Endothelial cell of umbilical vein (primary cell): ENCODE data around the gene ZDHHC14. TPM values are rescaled to one million over a fixed set of nuclear protein-coding genes. Genes with fewer than 3 reads are reported as not detected.

ENCODE experiments used
- BruUV-seq: library from RNA; stranded (reverse); fragments of 400-500 nt; replicated peaks from 2 replicates; lab custom pipeline; 2021; lab: Mats Ljungman, UMichigan
- CTCF ChIA-PET: fragments of 300-600, 350-600 bp; sonication (Branson Sonifier 250); formaldehyde crosslinking; loops from one replicate; lab custom pipeline; 2021; ENCODE audit warnings: antibody characterized with exemption, inconsistent platforms; lab: Charles Lee
- POLR2A ChIA-PET: fragments of 300-600, 350-600 bp; sonication (Branson Sonifier 250); formaldehyde crosslinking; loops from one replicate; lab custom pipeline; 2021; ENCODE audit warnings: antibody characterized with exemption, inconsistent platforms; lab: Charles Lee
- DNase-seq: peaks from one replicate; pipeline ENCODE4 v3.0.0-alpha.2; 2011; ENCODE audit warnings: low read depth, low spot score
- FAIRE-seq: peaks from 2 replicates; lab custom pipeline; 2011; peaks lifted over from hg19 to GRCh38; lab: Jason Lieb, UNC
- H2AFZ ChIP-seq: 2 replicates; pipeline ENCODE4 v1.6.0; 2012; ENCODE audit warnings: low read depth, low read length, control low read depth, inconsistent platforms
- H3K27ac ChIP-seq: 2 replicates; pipeline ENCODE4 v1.5.1; 2011; ENCODE audit warnings: low read depth, mild to moderate bottlenecking, control low read depth, low read length, moderate library complexity; ENCODE audit not compliant: insufficient read depth
- H3K27me3 ChIP-seq, 2 experiments: 2 replicates each; pipeline versions ENCODE4 v1.6.0 to v1.6.1; 2011; ENCODE audit warnings: low read length in 2 of 2, mixed read lengths in 1 of 2; ENCODE audit not compliant: control insufficient read depth in 2 of 2, insufficient read depth in 2 of 2
- H3K36me3 ChIP-seq, 2 experiments: 2 replicates in 1 of 2; 3 replicates in 1 of 2; pipeline ENCODE4 v1.5.1; 2011; ENCODE audit warnings: low read length in 2 of 2, mild to moderate bottlenecking in 1 of 2, moderate library complexity in 1 of 2; ENCODE audit not compliant: control insufficient read depth in 2 of 2, insufficient read depth in 2 of 2; ENCODE audit errors: extremely low read depth in 1 of 2
- H3K4me1 ChIP-seq: 3 replicates; pipeline ENCODE4 v1.5.1; 2011; ENCODE audit warnings: mild to moderate bottlenecking, low read length; ENCODE audit not compliant: control insufficient read depth, insufficient read depth; ENCODE audit errors: extremely low read depth
- H3K4me2 ChIP-seq: 2 replicates; pipeline ENCODE4 v1.6.1; 2011; ENCODE audit warnings: low read length, control low read depth, mixed read lengths; ENCODE audit not compliant: insufficient read depth
- H3K4me3 ChIP-seq, 3 experiments: fragments of 200-600 bp in 1 of 3; sonication (generic), shearing (Covaris generic) in 1 of 3; replicated peaks in 1 of 3; 2 replicates each; pipeline ENCODE4 v1.5.1; 2011 to 2016; ENCODE audit warnings: control low read depth in 3 of 3, low read length in 3 of 3, mild to moderate bottlenecking in 2 of 3, inconsistent platforms in 1 of 3, low read depth in 1 of 3, moderate library complexity in 1 of 3; ENCODE audit not compliant: insufficient read depth in 1 of 3
- H3K79me2 ChIP-seq: 2 replicates; pipeline ENCODE4 v1.6.0; 2012; ENCODE audit warnings: low read length, inconsistent platforms; ENCODE audit not compliant: control insufficient read depth, insufficient read depth
- H3K9ac ChIP-seq: replicated peaks from 2 replicates; pipeline ENCODE3; 2011; ENCODE audit warnings: low read length, control low read depth; ENCODE audit not compliant: insufficient read depth; ENCODE audit errors: extremely low read depth
- H3K9me1 ChIP-seq: replicated peaks from 3 replicates; pipeline ENCODE4 v1.6.0; 2011; ENCODE audit warnings: mild to moderate bottlenecking, low read length; ENCODE audit not compliant: control insufficient read depth, insufficient read depth; ENCODE audit errors: extremely low read depth
- H3K9me3 ChIP-seq: replicated peaks from 2 replicates; pipeline ENCODE4 v1.5.1; 2012; ENCODE audit warnings: low read length, inconsistent platforms; ENCODE audit not compliant: control insufficient read depth, insufficient read depth
- H4K20me1 ChIP-seq: replicated peaks from 2 replicates; pipeline ENCODE3; 2011; ENCODE audit warnings: mild to moderate bottlenecking, low read length; ENCODE audit not compliant: control insufficient read depth, insufficient read depth; ENCODE audit errors: extremely low read depth
- EZH2 ChIP-seq: IDR thresholded peaks from 2 replicates; pipeline ENCODE4 v1.6.1; 2012; ENCODE audit warnings: borderline replicate concordance, low read depth, mild to moderate bottlenecking, moderate library complexity, low read length, inconsistent platforms; ENCODE audit not compliant: severe bottlenecking
- FOS ChIP-seq: IDR thresholded peaks from 2 replicates; pipeline ENCODE4 v1.6.1; 2011; ENCODE audit warnings: mild to moderate bottlenecking, low read length, moderate library complexity, borderline replicate concordance; ENCODE audit not compliant: insufficient read depth
- GATA2 ChIP-seq: IDR thresholded peaks from 2 replicates; pipeline ENCODE4 v1.7.0; 2011; ENCODE audit warnings: low read depth, mild to moderate bottlenecking, moderate library complexity, mixed read lengths, low read length; ENCODE audit not compliant: insufficient read length, insufficient read depth
- JUN ChIP-seq: IDR thresholded peaks from 2 replicates; pipeline ENCODE4 v1.6.1; 2011; ENCODE audit warnings: borderline replicate concordance, low read depth; ENCODE audit not compliant: insufficient read length, insufficient read depth
- MYC ChIP-seq: IDR thresholded peaks from one replicate; pipeline ENCODE4 v1.6.1; 2011; ENCODE audit warnings: mild to moderate bottlenecking, low read depth, low read length
- POLR2A ChIP-seq: IDR thresholded peaks from 2 replicates; pipeline ENCODE4 v1.6.1; 2012; ENCODE audit warnings: low read depth, mild to moderate bottlenecking, control low read depth, low read length
- POLR2AphosphoS5 ChIP-seq: IDR thresholded peaks from 2 replicates; pipeline ENCODE4 v1.6.1; 2012; ENCODE audit warnings: low read depth, mild to moderate bottlenecking, control low read depth, low read length, moderate library complexity; ENCODE audit not compliant: insufficient read depth
- dilution Hi-C: fragments of 300-500 bp; cut with MboI; formaldehyde crosslinking; loops from one replicate; pipeline ENCODE4 v1.15.0; 2019; ENCODE audit warnings: low sequenced_read_pairs; ENCODE audit not compliant: extremely low pct_ligation_motif_present
- intact Hi-C: fragments of 100-400 bp; cut with micrococcal nuclease; formaldehyde crosslinking; loops from one replicate; pipeline ENCODE4 v1.10.0; 2022
- polyA plus RNA-seq, 4 experiments: library from polyadenylated mRNA; depleted of rRNA in 3 of 4; stranded (reverse) in 3 of 4; unstranded in 1 of 4; fragments of >200 nt; gene quantifications; 2 replicates each; pipeline versions ENCODE4 v1.2.1 to v1.2.3, GENCODE V29; 2011 to 2012; ENCODE audit warnings: missing spikeins in 1 of 4
- total RNA-seq: library from RNA; stranded (reverse); gene quantifications from 2 replicates; pipeline ENCODE4 v1.2.3, GENCODE V29; 2021
- TF ChIP-seq, protein P1 (sequence below), 2 donors: IDR thresholded peaks; 1 replicate in 1 of 2; 2 replicates in 1 of 2; pipeline ENCODE4 v1.5.1; 2011; ENCODE audit warnings: low read length in 2 of 2, mild to moderate bottlenecking in 2 of 2, moderate library complexity in 2 of 2, control low read depth in 1 of 2, inconsistent platforms in 1 of 2, low read depth in 1 of 2; ENCODE audit not compliant: insufficient read depth in 1 of 2; ENCODE audit errors: extremely low read depth in 1 of 2
- TF ChIP-seq, protein P2 (sequence below): IDR thresholded peaks from 2 replicates; pipeline ENCODE4 v1.6.1; 2011; ENCODE audit not compliant: insufficient read depth, insufficient read length

ZDHHC14 gene
- total and polyA plus RNA-seq, 2 donors (not counting 3 experiments of a cell fraction or from before 2014, with no cell fraction given) = 23.0 to 25.6 TPM

DNA sequence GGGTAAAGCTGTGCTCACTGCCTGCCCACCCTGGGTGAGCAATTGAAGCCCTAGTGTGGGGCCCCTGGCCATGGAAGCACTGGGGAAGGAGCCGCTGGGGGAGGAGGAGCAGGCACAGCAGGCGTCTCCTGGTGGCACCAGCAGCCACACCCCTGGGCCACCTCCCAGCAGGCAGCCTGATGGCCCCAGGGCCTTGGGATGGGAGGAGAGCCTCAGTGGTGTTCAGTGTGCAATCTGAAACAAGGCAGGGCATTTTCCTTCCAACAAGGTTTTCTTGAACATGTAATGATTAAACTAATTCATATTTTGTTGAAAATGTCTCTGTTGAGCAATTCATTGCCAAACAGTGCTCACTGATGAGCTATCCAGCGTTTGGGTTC is 151.0 kb downstream of the ZDHHC14 start:
- H3K9me1 ChIP-seq = no peaks in the 10 kb centered on the region
- no peaks in the 10 kb centered on the region for H3K27me3 ChIP-seq
- H3K4me2 ChIP-seq = no peak overlapping the region
- H3K36me3 ChIP-seq = no peaks in the 10 kb centered on the region
- FAIRE-seq = no peak
- no peak overlapping the region for H3K27ac ChIP-seq
- H2AFZ ChIP-seq = no peak overlapping the region
- no TSS peak for BruUV-seq
- TF ChIP-seq GATA2 (no peak), FOS (no peak)
- TF ChIP-seq, protein P1, sequence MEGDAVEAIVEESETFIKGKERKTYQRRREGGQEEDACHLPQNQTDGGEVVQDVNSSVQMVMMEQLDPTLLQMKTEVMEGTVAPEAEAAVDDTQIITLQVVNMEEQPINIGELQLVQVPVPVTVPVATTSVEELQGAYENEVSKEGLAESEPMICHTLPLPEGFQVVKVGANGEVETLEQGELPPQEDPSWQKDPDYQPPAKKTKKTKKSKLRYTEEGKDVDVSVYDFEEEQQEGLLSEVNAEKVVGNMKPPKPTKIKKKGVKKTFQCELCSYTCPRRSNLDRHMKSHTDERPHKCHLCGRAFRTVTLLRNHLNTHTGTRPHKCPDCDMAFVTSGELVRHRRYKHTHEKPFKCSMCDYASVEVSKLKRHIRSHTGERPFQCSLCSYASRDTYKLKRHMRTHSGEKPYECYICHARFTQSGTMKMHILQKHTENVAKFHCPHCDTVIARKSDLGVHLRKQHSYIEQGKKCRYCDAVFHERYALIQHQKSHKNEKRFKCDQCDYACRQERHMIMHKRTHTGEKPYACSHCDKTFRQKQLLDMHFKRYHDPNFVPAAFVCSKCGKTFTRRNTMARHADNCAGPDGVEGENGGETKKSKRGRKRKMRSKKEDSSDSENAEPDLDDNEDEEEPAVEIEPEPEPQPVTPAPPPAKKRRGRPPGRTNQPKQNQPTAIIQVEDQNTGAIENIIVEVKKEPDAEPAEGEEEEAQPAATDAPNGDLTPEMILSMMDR (IDR thresholded peaks at IDR 0.05; ENCODE audit: extremely low read depth in 1 of 2, insufficient read depth in 1 of 2, low read depth in 1 of 2, low read length in 2 of 2) = no peak
- intact Hi-C loops = no loop called here
- no peaks in the 10 kb centered on the region for H3K9me3 ChIP-seq
- H4K20me1 ChIP-seq = no peaks in the 10 kb centered on the region
- no peak overlapping the region for H3K9ac ChIP-seq
- dilution Hi-C loops = no loop called here
- DNase-seq = no peak
- ChIA-PET CTCF (interaction anchor here (1.3 kb wide), 1 partner anchor 68 kb away, joined by 3 read pairs; no protein-coding TSS in a partner anchor), POLR2A (no interaction called here)
- no peak overlapping the region for H3K4me3 ChIP-seq
- H3K4me1 ChIP-seq = peaks cover 54% of the 10 kb centered on the region
- no peaks in the 10 kb centered on the region for H3K79me2 ChIP-seq

DNA sequence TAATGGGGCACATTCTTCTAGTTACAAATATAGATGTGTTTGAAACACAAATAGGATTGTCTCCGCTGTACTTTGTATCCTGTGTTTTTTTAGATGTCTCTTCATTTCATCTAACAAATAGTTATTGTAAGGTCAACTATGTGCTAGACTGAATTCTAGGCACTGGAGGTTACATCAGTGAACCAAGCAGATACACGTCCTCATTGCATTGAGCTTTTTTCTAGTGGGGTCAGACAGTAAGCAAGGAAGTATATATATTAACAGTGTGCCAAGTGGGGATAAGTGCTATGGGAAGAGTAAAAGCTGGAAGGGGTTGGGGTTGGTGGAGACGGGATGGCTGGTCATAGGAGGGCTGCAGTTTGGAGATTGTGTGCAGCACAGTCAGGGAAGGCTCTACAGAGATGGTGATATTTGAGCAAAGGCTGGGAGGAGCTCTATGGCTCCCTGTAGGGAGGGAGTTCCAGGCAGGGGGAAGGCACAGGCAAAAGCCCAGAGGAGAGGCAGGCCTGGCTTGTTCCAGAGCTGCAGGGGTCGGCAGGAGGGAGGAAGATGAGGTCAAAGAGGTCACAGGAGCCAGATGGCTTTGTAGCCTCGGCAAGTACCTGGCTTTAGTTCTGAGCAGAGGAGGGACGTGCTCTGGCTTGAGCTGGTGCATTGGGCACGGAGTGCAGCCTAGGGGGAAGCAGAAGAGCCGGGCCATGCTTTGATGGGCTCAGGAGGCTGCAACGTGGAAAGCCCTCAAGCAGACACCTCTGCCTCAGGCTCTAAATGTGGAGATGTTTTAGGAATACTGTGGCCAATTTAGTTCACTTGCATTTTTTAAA is 152.3 kb downstream of the ZDHHC14 start:
- FAIRE-seq = no peak
- TF ChIP-seq POLR2AphosphoS5 = no peak
- TF ChIP-seq GATA2 = no peak
- TF ChIP-seq, protein P2, sequence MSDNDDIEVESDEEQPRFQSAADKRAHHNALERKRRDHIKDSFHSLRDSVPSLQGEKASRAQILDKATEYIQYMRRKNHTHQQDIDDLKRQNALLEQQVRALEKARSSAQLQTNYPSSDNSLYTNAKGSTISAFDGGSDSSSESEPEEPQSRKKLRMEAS = no peak
- TF ChIP-seq EZH2 = no peak
- TF ChIP-seq, protein P1 (IDR thresholded peaks at IDR 0.05; ENCODE audit: extremely low read depth in 1 of 2, insufficient read depth in 1 of 2, low read depth in 1 of 2, low read length in 2 of 2) = no peak
- no peak for TF ChIP-seq POLR2A
- no peak for TF ChIP-seq FOS
- TF ChIP-seq JUN = no peak
- no peak for TF ChIP-seq MYC
- ChIA-PET POLR2A (no interaction called here), CTCF (no interaction called here)
- Histone ChIP-seq H3K27ac (no peak overlapping the region), H3K27me3 (no peaks in the 10 kb centered on the region), H3K9me1 (no peaks in the 10 kb centered on the region), H3K4me1 (peaks cover 50% of the 10 kb centered on the region), H3K9me3 (no peaks in the 10 kb centered on the region), H3K9ac (no peak overlapping the region), H3K79me2 (no peaks in the 10 kb centered on the region), H3K36me3 (no peaks in the 10 kb centered on the region), H4K20me1 (no peaks in the 10 kb centered on the region), H3K4me2 (no peak overlapping the region), H2AFZ (no peak overlapping the region), H3K4me3 (no peak overlapping the region)
- dilution Hi-C loops (no loop called here), intact Hi-C loops (no loop called here)
- no TSS peak for BruUV-seq
- DNase-seq = no peak
